Activated CD8-positive, alpha-beta T cell treated with anti-CD3 and anti-CD28 coated beads for 36 hours (primary cell): ENCODE measurements around the gene MGAT5B. TPM values are rescaled to one million over a fixed set of nuclear protein-coding genes. Genes with fewer than 3 reads are reported as not detected.

ENCODE experiments used
- ATAC-seq: fragments of 200-7000 bp; cut with Tn5 transposase; one replicate; pipeline ENCODE4 v1.10.0; 2021; ENCODE audit warnings: mild to moderate bottlenecking, moderate library complexity
- CTCF ChIA-PET: fragments of 350-600 bp; sonication (Branson Sonifier 250); formaldehyde crosslinking; loops from one replicate; lab custom pipeline; 2021; ENCODE audit warnings: antibody characterized with exemption; lab: Charles Lee
- POLR2A ChIA-PET: fragments of 350-600 bp; sonication (Branson Sonifier 250); formaldehyde crosslinking; loops from one replicate; lab custom pipeline; 2021; ENCODE audit warnings: antibody characterized with exemption; lab: Charles Lee
- DNase-seq: peaks from one replicate; pipeline ENCODE4 v3.0.0-alpha.2; 2020
- H3K27ac Mint-ChIP-seq: one replicate; pipeline ENCODE4 v1.8.0; 2021; ENCODE audit warnings: mild to moderate bottlenecking, mixed read lengths
- H3K27me3 Mint-ChIP-seq: one replicate; pipeline ENCODE4 v1.8.0; 2021; ENCODE audit warnings: mixed read lengths
- H3K36me3 Mint-ChIP-seq: one replicate; pipeline ENCODE4 v1.8.0; 2021; ENCODE audit warnings: low read depth, mixed read lengths
- H3K4me1 Mint-ChIP-seq: one replicate; pipeline ENCODE4 v1.8.0; 2021; ENCODE audit warnings: low read depth, mixed read lengths
- H3K4me3 Mint-ChIP-seq: one replicate; pipeline ENCODE4 v1.8.0; 2021; ENCODE audit warnings: mild to moderate bottlenecking, moderate library complexity, mixed read lengths
- H3K9me3 Mint-ChIP-seq: one replicate; pipeline ENCODE4 v1.8.0; 2021; ENCODE audit warnings: mixed read lengths
- CTCF ChIP-seq: fragments of 200-600 bp; IDR thresholded peaks from one replicate; pipeline ENCODE4 v1.8.0; 2022; ENCODE audit warnings: antibody characterized with exemption, mild to moderate bottlenecking
- intact Hi-C: fragments of 100-400 bp; cut with micrococcal nuclease; formaldehyde crosslinking; loops from one replicate; pipeline ENCODE4 v1.10.0; 2022
- total RNA-seq, 2 experiments: library from RNA; stranded (reverse); gene quantifications; one replicate each; pipeline ENCODE4 v1.2.3, GENCODE V29; 2021

The MGAT5B gene
- total RNA-seq, 2 experiments from 2014 or later, result not detected

GRCh38 chr17:76944477-76944876 is 76.3 kb downstream of the MGAT5B start:
- POLR2A ChIA-PET, result interaction anchor here (0.7 kb wide), 1 partner anchor 196 kb away, joined by 3 read pairs; no protein-coding TSS in a partner anchor
- CTCF ChIA-PET, result no interaction called here
- ATAC-seq (no peak), DNase-seq (no peak)
- H3K36me3 Mint-ChIP-seq, result no peaks in the 10 kb centered on the region
- no peak overlapping the region for H3K4me3 Mint-ChIP-seq
- no peak overlapping the region for H3K27ac Mint-ChIP-seq
- no peaks in the 10 kb centered on the region for H3K27me3 Mint-ChIP-seq
- intact Hi-C loops, result no loop called here
- no peaks in the 10 kb centered on the region for H3K4me1 Mint-ChIP-seq
- no peak for TF ChIP-seq CTCF
- no peaks in the 10 kb centered on the region for H3K9me3 Mint-ChIP-seq

- intact Hi-C loops, result no loop called here
- DNase-seq (no peak), ATAC-seq (no peak)
- ChIA-PET POLR2A (no interaction called here), CTCF (no interaction called here)
- H3K27ac Mint-ChIP-seq, result no peak overlapping the region
- H3K4me3 Mint-ChIP-seq, result no peak overlapping the region
- H3K9me3 Mint-ChIP-seq, result no peaks in the 10 kb centered on the region
- no peaks in the 10 kb centered on the region for H3K36me3 Mint-ChIP-seq
- TF ChIP-seq CTCF, result no peak
- H3K4me1 Mint-ChIP-seq, result no peaks in the 10 kb centered on the region
- no peaks in the 10 kb centered on the region for H3K27me3 Mint-ChIP-seq
Observed at GRCh38 chr17:76946111-76946771, 78.0 kb downstream of the MGAT5B start.

- no peak for ATAC-seq
- Mint-ChIP-seq H3K4me3 (no peak overlapping the region), H3K27ac (no peak overlapping the region), H3K9me3 (no peaks in the 10 kb centered on the region), H3K4me1 (no peaks in the 10 kb centered on the region), H3K36me3 (no peaks in the 10 kb centered on the region), H3K27me3 (no peaks in the 10 kb centered on the region)
- no peak for DNase-seq
- ChIA-PET CTCF (interaction anchor here (0.6 kb wide), 1 partner anchor 130 kb away, joined by 3 read pairs; no protein-coding TSS in a partner anchor), POLR2A (no interaction called here)
- intact Hi-C loops, result no loop called here
- TF ChIP-seq CTCF, result no peak
Observed at GRCh38 chr17:76946772-76947135, 78.5 kb downstream of the MGAT5B start.

- no peaks in the 10 kb centered on the region for H3K36me3 Mint-ChIP-seq
- ChIA-PET CTCF (interaction anchor here (0.6 kb wide), 1 partner anchor 131 kb away, joined by 3 read pairs; no protein-coding TSS in a partner anchor), POLR2A (no interaction called here)
- no peak overlapping the region for H3K27ac Mint-ChIP-seq
- DNase-seq, result no peak
- H3K4me1 Mint-ChIP-seq, result no peaks in the 10 kb centered on the region
- H3K27me3 Mint-ChIP-seq, result no peaks in the 10 kb centered on the region
- TF ChIP-seq CTCF, result no peak
- H3K9me3 Mint-ChIP-seq, result no peaks in the 10 kb centered on the region
- intact Hi-C loops, result no loop called here
- H3K4me3 Mint-ChIP-seq, result no peak overlapping the region
- no peak for ATAC-seq
Observed at GRCh38 chr17:76947309-76947708, 79.1 kb downstream of the MGAT5B start.

GRCh38 chr17:76947771-76948170 is 79.6 kb downstream of the MGAT5B start:
- Mint-ChIP-seq H3K4me1 (no peaks in the 10 kb centered on the region), H3K36me3 (no peaks in the 10 kb centered on the region), H3K9me3 (no peaks in the 10 kb centered on the region), H3K27ac (no peak overlapping the region), H3K27me3 (no peaks in the 10 kb centered on the region), H3K4me3 (no peak overlapping the region)
- intact Hi-C loops, result no loop called here
- ATAC-seq, result no peak
- POLR2A ChIA-PET, result no interaction called here
- DNase-seq, result no peak
- TF ChIP-seq CTCF, result no peak
- CTCF ChIA-PET, result no interaction called here
